HG03442 (cell line): Measurements from ENCODE around the gene CPPED1.
"Not testable (repeated sequence)": the region's sequence is repeated elsewhere in the genome, so short reads cannot be mapped to it uniquely, and the experiment has no call there.

Source experiments
- ATAC-seq: cut with Tn5 transposase; IDR thresholded peaks from one replicate; pipeline ENCODE4 v1.9.1; 2021; ENCODE audit warnings: mild to moderate bottlenecking, moderate library complexity; ENCODE audit not compliant: unreplicated experiment

Gene CPPED1

GRCh38 chr16:12769525-12769924, 34.2 kb downstream of the CPPED1 start:
- ATAC-seq: no peak

DNA sequence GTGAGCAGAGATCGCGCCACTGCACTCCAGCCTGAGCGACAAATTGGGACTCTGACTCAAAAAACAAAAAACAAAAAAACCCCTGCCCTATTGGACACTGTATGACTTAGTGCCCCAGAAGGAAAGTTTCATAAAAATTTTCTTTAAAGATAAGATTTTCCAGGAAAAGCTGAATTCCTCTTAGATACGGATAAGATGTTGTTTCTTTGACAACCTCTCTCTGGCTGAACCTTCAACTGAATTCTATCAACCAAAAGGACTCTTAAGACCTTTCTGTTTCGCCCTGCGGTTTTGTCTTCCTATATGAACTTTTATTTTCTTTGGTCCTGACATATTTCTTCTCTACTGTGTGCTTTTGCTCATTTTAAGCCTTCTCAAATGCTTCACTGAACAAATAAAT, 35.8 kb downstream of the CPPED1 start:
- ATAC-seq: no peak

GRCh38 chr16:12766853-12767252, 36.8 kb downstream of the CPPED1 start:
- no peak for ATAC-seq

DNA sequence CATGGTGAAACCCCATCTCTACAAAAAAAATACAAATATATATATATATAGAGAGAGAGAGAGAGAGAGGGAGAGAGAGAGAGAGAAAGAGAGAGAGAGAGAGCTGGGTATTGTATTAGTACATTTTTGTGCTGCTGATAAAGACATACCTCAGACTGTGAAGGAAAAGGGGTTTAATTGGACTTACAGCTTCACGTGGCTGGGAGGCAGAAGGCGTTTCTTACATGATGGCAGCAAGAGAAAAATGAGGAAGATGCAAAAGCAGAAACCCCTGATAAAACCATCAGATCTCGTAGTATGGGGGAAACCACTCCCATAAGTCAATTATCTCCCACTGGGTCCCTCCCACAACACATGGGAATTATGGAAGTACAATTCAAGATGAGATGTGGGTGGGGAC, 37.5 kb downstream of the CPPED1 start:
- not testable (repeated sequence) for ATAC-seq

GRCh38 chr16:12764813-12765488, 38.7 kb downstream of the CPPED1 start:
- ATAC-seq: no peak

DNA sequence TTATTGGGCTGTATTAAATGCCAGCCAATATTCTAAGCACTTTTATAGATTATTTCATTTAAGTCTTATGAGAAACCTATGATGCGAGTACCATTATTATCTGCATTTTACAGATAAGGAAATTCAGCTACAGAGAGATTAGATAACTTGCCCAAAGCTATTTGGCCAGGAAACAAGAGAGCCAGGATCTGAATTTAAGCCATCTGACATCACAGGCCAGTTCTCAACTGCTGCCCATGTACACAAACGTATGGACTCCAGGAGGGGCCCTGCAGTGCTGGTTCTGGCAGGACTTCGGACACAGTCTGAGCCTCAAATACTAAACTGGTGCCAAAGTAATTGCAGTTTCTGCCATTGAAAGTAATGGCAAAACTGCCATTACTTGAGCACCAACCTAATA, 40.2 kb downstream of the CPPED1 start:
- ATAC-seq: no peak

DNA sequence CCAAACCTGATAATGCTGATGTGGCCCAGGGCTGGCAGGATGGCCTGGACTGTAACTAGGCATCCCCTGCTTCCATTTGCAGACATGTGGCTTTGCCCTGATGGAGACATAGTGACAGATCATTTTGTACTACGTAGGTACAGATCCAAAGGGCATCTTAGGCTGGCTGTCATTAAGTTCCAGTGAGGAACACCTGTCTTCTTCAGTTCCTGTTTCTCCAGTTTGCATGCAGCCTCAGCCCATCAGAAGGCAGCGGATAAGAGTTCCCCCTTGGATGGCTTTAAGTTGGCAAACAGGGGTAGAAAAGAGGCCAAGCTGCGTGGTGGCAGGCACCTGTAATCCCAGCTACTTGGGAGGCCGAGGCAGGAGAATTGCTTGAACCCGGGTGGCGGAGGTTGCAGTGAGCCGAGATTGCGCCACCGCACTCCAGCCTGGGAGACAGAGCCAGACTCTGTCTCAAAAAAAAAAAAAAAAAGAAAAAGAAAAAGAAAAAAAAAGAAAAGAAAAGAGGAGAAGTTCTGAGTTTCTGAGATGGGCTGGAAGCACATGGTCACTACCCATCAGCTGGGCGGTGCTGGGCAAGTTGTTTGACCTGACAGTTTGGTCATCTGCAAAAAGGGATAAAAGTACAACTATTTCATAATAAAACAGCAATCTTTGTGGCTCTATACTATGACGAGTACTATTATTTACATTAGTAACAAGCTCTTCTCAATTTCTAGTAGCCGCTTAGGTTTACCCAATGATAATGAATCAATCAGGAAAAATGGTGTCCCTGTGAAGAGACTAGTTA, 42.7 kb downstream of the CPPED1 start:
- ATAC-seq: no peak

GRCh38 chr16:12758670-12759558, 44.8 kb downstream of the CPPED1 start:
- no peak for ATAC-seq

- no peak for ATAC-seq
Measured at GRCh38 chr16:12758031-12758669, 45.5 kb downstream of the CPPED1 start.

DNA sequence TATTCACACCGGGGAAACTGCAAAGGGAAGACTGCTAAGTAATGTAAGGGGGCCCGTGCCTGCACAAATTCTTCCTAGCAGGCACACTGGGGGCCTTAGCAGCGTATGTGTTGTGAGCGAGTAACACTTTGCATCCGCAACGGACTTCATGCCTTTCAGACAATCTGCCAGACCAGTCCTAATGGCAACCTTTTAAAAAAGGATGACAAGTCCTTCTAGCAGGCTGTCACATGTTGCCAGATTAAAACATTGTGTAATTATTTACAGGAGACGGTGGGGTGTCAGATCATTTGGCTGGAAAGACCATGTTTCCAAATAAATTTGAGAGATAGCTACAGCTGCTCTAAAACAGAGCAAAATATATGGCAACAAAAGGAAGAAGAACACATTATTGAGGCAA, 46.1 kb downstream of the CPPED1 start:
- ATAC-seq: no peak

GRCh38 chr16:12754824-12755543, 48.7 kb downstream of the CPPED1 start:
- no peak for ATAC-seq

GRCh38 chr16:12753203-12754023, 50.3 kb downstream of the CPPED1 start:
- ATAC-seq: no peak

DNA sequence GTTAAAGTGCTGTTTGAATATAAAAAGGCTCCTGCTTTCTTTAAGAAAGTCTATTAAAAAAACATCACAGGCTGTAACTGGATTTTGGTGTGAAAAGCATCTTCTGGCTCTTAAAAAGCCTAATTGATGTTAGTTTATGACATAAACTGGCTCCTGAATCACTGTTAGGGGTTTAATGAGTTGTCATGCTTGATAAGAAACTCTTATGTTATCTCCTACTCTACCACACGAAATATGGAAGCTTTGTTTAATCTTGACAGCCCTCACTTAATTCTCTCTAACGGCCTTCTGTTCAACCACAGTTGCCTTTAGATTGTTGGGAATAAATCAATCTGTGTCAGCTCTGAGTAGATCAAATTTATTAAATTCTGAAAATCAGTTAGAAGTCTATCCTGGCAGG, 51.5 kb downstream of the CPPED1 start:
- no peak for ATAC-seq

DNA sequence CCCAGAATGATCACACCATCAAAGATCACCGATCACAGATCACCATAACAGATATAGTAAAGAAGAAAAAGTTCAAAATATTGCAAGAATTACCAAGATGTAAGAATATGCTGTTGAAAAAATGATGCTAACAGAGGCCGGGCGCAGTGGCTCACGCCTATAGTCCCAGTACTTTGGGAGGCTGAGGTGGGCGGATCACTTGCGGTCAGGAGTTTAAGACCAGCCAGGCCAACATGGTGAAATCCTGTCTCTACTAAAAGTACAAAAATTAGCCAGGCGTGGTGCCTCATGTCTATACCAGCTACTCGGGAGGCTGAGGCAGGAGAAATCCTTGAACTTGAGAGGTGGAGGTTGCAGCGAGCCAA, 53.2 kb downstream of the CPPED1 start:
- no peak for ATAC-seq

DNA sequence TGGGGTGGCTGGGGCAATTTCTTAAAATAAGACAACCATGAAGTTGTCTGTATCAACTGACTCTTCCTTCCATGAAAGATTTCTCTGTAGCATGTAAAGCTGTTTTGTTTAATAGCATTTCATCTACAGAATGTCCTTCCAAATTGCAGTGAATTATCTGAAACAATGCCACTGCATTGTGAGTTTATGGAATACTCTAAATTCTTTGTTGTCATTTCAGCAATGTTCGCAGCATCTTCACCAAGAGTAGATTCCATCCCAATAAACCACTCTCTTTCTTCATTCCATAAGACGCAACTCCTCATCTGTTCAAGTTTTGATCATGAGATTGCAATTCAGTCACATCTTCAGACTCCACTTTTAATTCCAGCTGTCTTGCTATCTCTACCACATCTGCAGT, 54.6 kb downstream of the CPPED1 start:
- no peak for ATAC-seq

- ATAC-seq: no peak
Measured at GRCh38 chr16:12747827-12748226, 55.9 kb downstream of the CPPED1 start.

DNA sequence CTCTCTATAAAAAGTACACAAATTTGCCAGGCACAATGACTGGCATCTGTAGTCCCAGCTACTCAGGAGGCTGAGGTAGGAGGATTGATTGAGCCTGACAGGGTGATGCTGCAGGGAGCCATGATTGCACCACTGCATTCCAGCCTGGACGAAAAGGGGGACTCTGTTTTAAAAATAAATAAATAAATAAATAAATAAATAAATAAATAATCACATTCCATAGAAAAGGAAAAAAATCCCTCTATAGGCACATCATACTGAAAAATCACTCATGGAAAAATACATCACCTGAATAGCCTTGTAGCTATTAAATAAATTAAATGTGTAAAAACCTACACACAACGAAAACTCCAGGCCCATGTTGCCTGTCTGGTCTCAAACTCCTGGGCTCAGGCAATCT, 56.4 kb downstream of the CPPED1 start:
- no peak for ATAC-seq

- no peak for ATAC-seq
Measured at GRCh38 chr16:12744860-12745259, 58.8 kb downstream of the CPPED1 start.

DNA sequence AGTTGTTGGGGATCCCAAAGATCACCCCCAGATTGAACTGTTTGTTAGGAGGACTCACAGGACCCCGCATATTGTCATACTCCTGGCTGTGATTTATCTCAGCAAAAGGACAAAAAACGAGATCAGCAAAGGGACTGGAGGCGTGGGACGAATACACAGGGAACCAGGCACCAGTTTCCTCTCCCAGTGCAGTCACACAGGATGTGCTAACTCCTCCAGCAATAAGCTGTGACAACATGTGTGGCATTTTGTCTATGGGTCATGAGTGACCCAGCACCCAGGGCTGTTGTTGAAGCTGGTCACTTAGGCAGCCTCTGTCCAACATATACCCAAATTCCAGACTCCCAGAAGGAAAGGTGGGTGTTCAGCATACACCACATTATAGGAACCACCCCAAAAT, 60.9 kb downstream of the CPPED1 start:
- ATAC-seq: no peak
